Fibroblast of skin of scalp (primary cell): Measurements from ENCODE around the gene DAB2IP.

Source experiments
- DNase-seq: peaks from one replicate; pipeline ENCODE4 v3.0.0-alpha.2; 2013

DAB2IP gene

GRCh38 chr9:121766081-121766683 is 114.7 kb downstream of the DAB2IP start:
- DNase-seq, result no peak

- DNase-seq, result peak; percentile 51
These were observed 115.8 kb downstream of the DAB2IP start for GRCh38 chr9:121767171-121767769.

GRCh38 chr9:121768416-121769015 is 117.1 kb downstream of the DAB2IP start:
- DNase-seq, result no peak

GRCh38 chr9:121769939-121770338 is 118.5 kb downstream of the DAB2IP start:
- no peak for DNase-seq

- peak; percentile 87 for DNase-seq
These were observed 119.2 kb downstream of the DAB2IP start for GRCh38 chr9:121770415-121771273.

- DNase-seq, result peak; percentile 11
These were observed 120.0 kb downstream of the DAB2IP start for GRCh38 chr9:121771418-121771817.

GRCh38 chr9:121771851-121772599 is 120.6 kb downstream of the DAB2IP start:
- peak; percentile 23 for DNase-seq

- no peak for DNase-seq
These were observed 121.3 kb downstream of the DAB2IP start for GRCh38 chr9:121772600-121773285.

- no peak for DNase-seq
These were observed 122.0 kb downstream of the DAB2IP start for GRCh38 chr9:121773286-121773953.

GRCh38 chr9:121773954-121774714 is 122.7 kb downstream of the DAB2IP start:
- no peak for DNase-seq

- DNase-seq, result no peak
These were observed 123.5 kb downstream of the DAB2IP start for GRCh38 chr9:121774715-121775613.

- no peak for DNase-seq
These were observed 124.7 kb downstream of the DAB2IP start for GRCh38 chr9:121776001-121776738.

GRCh38 chr9:121776739-121777637 is 125.6 kb downstream of the DAB2IP start:
- DNase-seq, result no peak

GRCh38 chr9:121778252-121779225 is 127.1 kb downstream of the DAB2IP start:
- no peak for DNase-seq

- DNase-seq, result peak; percentile 15
These were observed 128.1 kb downstream of the DAB2IP start for GRCh38 chr9:121779381-121780117.
